GM12874 (cell line): Measurements from ENCODE around the gene GYPA.

Experiments
- TF ChIP-seq, protein P1 (sequence below): IDR thresholded peaks from 2 replicates; pipeline ENCODE4 v1.5.1; 2011; ENCODE audit warnings: low read depth, mild to moderate bottlenecking, control low read depth, low read length, moderate library complexity; ENCODE audit not compliant: insufficient read depth

The GYPA gene

DNA sequence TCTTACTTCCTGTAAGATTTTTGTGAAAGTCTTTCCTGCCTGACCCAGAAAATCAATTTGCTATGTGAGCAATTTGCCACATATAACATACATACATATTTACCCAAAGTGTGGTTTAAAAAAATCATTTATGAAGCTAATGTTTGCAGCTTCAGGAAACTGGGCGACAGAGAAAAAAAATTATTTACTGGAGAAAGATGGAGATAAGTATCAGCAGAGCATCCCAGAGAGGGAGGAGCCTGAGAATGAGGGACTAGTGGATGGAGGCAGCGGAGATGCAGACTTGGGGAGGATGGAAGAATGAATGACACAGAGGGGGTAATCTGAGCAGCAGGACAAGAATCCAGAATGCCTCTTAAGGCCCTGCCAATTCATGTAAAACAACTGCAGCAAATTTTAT is 975 bp upstream of the GYPA start:
- TF ChIP-seq, protein P1, sequence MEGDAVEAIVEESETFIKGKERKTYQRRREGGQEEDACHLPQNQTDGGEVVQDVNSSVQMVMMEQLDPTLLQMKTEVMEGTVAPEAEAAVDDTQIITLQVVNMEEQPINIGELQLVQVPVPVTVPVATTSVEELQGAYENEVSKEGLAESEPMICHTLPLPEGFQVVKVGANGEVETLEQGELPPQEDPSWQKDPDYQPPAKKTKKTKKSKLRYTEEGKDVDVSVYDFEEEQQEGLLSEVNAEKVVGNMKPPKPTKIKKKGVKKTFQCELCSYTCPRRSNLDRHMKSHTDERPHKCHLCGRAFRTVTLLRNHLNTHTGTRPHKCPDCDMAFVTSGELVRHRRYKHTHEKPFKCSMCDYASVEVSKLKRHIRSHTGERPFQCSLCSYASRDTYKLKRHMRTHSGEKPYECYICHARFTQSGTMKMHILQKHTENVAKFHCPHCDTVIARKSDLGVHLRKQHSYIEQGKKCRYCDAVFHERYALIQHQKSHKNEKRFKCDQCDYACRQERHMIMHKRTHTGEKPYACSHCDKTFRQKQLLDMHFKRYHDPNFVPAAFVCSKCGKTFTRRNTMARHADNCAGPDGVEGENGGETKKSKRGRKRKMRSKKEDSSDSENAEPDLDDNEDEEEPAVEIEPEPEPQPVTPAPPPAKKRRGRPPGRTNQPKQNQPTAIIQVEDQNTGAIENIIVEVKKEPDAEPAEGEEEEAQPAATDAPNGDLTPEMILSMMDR: no peak

DNA sequence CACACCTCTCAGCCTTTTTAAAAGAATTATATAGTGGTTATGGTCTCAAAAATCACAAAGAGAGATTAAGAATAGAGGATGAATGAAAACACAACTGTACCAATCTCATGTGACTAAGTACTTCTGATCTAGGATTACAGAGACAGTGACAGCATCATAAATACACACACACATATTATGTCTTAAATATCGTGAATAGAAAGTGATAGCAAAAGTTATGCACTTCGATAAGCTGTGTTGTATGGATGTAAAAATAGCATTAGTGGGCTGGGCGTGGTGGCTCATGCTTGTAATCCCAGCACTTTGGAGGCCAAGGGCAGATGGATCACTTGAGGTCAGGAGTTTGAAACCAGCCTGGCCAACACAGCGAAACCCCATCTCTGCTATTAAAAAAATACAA is 25.0 kb downstream of the GYPA start:
- TF ChIP-seq, protein P1: no peak

- TF ChIP-seq, protein P1: no peak
These were observed 27.0 kb downstream of the GYPA start for GRCh38 chr4:144113546-144113945.

GRCh38 chr4:144104509-144105130 is 35.9 kb downstream of the GYPA start:
- TF ChIP-seq, protein P1: no peak

DNA sequence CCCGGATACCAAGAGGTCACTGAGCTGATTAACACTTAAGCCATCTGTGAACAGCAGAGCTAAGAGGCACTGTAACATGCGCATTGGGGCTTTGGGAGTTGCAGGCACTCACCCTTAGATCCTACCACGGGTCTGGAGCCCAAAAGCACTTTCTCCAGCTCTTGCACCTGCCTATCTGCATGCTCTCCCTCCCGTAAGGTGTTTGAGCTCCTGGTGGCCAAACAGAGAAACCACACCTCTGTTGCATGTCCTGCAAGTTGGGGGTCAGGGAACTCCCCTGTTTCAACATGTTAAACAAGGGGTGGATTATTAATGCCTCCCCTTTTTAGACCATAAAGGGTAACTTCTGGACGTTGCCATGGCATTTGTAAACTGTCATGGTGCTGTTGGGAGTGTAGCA is 49.8 kb downstream of the GYPA start:
- TF ChIP-seq, protein P1: no peak
